GM21737 (cell line): ENCODE results near the gene PC.
"Not testable (repeated sequence)": the region's sequence is repeated elsewhere in the genome, so short reads cannot be mapped to it uniquely, and the experiment has no call there.

ENCODE experiments used
- ATAC-seq: cut with Tn5 transposase; IDR thresholded peaks from one replicate; pipeline ENCODE4 v1.9.1; 2021; ENCODE audit warnings: mild to moderate bottlenecking, moderate library complexity; ENCODE audit not compliant: unreplicated experiment

PC gene, protein sequence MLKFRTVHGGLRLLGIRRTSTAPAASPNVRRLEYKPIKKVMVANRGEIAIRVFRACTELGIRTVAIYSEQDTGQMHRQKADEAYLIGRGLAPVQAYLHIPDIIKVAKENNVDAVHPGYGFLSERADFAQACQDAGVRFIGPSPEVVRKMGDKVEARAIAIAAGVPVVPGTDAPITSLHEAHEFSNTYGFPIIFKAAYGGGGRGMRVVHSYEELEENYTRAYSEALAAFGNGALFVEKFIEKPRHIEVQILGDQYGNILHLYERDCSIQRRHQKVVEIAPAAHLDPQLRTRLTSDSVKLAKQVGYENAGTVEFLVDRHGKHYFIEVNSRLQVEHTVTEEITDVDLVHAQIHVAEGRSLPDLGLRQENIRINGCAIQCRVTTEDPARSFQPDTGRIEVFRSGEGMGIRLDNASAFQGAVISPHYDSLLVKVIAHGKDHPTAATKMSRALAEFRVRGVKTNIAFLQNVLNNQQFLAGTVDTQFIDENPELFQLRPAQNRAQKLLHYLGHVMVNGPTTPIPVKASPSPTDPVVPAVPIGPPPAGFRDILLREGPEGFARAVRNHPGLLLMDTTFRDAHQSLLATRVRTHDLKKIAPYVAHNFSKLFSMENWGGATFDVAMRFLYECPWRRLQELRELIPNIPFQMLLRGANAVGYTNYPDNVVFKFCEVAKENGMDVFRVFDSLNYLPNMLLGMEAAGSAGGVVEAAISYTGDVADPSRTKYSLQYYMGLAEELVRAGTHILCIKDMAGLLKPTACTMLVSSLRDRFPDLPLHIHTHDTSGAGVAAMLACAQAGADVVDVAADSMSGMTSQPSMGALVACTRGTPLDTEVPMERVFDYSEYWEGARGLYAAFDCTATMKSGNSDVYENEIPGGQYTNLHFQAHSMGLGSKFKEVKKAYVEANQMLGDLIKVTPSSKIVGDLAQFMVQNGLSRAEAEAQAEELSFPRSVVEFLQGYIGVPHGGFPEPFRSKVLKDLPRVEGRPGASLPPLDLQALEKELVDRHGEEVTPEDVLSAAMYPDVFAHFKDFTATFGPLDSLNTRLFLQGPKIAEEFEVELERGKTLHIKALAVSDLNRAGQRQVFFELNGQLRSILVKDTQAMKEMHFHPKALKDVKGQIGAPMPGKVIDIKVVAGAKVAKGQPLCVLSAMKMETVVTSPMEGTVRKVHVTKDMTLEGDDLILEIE

DNA sequence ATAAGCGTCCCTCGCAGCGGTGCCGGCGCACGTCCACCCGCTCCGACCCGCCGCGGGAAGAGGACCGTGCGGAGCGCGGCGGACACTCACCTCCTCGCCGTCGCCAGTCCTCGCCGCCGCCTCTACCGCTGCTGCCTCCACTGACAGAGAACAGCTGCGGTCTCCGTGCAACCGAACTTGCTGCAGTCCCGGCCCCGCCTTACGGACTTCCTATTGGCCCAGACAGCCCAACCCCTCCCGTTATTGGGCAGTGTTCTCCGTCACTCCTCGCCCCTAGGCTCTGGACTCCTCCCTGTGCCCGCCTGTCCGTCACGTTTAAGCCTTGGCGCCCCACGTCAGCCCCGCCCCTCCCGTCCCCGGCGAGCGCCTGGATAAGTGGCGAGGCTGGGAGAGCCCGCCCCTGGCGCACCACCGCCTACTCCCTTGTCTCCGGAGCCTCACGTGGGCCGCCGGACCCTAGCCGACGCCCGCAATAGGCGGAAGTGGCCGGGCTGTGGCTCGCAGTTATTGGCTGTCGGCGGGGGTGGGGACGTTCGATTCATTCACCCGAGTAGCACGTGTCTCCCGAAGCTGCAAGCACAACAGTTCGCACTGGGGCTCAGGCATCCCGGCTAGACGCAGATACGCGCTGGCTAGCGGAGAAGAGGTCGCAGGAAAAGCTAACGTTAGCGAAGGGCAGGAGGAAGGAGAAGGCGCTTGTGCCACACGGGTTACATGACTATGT lies at the start of gene PC:
Gene PC (minus strand): TSS at position 152 of the 724 bp plus-strand sequence. CDS start 86,224 bp downstream, outside the sequence.
- peak; percentile 96 for ATAC-seq

GRCh38 chr11:67007126-67007525 lies 48.9 kb upstream of the PC start:
- ATAC-seq: no peak

- no peak for ATAC-seq
Observed at GRCh38 chr11:67006029-67006884, 48.1 kb upstream of the PC start.

DNA sequence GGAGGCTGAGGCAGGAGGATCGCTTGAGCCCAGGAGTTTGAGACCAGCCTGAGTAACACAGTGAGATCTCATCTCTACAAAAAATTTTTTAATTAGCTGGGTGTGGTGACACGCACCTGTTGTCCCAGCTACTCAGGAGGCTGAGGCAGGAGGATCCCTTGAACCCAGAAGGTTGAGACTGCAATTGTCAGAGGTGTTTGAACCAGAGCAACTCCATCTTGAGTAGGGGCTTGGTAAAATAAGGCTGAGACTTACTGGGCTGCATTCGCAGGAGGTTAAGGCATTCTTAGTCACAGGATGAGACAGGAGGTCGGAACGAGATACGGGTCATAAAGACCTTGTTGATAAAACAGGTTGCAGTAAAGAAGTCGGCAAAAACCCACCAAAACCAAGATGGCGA lies 47.0 kb upstream of the PC start:
- not testable (repeated sequence) for ATAC-seq

DNA sequence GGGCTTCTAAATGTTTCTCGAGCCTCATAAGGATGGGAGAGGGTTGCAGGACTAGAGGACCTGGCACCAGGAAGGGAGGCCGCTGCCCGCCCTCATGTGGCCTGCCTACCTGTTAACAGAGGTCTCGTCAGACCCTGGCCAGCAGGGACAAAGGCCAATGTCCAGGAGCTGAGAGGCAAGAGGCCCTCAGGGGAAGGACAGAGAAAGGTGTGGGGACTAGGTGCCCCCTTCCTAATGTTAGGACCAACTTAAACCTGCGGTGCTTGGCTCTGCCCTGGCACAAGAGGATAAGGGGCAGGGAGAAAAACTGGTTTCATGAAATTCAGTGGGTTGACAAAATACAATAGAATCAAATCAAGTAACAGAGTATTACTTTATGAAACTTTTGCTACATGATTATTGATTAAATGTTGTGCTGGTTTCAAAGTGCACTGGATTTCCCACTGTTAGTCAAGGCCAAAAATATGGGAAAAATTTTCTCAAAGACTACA lies 44.8 kb upstream of the PC start:
- no peak for ATAC-seq

DNA sequence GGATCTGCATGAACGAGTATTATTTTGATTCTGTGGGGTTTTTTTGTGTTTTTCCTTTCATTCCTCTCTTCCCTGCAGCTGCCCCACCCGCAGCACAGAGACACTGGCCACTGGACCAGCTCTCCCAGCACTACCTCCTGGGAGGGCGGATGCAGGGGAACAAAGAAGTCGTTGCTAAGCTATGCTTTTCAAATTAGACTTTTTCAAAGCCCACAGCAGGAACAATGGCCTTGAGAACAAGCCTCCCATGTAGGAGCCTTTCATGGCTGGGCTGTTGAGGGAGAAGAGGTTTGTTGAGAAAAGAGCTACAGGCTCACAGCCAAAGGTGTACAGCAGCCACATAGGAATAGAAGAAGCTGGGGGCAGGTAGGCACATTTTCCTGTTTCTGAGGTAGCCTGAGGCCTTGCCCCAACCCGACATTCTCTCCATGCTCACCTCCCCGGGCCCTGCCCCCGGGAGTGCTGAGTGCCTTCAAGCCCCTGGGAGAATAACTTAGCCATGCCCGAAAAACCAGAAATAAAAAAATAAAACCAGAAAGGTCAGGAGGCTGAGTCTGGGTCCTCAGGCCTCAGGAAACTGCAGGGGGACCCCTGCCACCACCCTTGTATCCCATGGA lies 44.2 kb upstream of the PC start:
- ATAC-seq: no peak

DNA sequence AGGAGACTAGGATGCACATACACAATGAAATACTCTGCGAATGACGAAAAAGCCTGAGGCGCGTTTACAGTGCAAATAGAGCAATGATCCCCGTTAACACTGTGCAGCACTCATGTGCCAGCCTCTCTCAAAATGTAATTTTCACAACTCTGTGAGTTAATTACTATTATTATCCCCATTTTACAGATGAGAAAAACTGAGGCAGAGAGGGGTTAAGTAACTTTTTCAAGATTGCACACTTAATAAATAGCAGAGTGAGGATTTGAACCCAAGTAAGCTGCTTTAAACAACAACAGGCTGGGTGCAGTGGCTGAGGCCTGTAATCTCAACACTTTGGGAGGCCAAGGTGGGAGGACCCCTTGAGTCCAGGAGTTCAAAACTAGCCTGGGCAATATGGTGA lies 43.1 kb upstream of the PC start:
- ATAC-seq: no peak

DNA sequence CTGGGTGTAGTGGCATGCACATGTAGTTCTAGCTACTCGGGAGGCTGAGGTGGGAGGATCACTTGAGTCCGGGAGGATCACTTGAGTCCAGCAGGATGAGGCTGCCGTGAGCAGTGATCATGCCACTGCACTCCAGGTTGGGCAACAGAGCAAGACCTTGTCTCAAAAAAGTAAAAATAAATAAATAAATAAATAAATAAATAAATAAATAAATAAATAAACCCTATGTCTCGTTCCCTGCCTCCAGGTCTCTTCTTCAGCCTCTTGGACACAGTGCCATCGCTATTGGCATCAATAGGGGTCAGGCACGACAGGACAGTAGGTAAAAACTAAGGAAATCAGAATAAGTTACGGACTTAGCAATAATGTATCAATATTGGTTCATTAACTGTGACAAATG lies 41.4 kb upstream of the PC start:
- ATAC-seq: no peak

- ATAC-seq: no peak
Observed at GRCh38 chr11:66996609-66997273, 38.6 kb upstream of the PC start.

- no peak for ATAC-seq
Observed at GRCh38 chr11:66992041-66992440, 33.9 kb upstream of the PC start.

- not testable (repeated sequence) for ATAC-seq
Observed at GRCh38 chr11:66989360-66989759, 31.2 kb upstream of the PC start.

DNA sequence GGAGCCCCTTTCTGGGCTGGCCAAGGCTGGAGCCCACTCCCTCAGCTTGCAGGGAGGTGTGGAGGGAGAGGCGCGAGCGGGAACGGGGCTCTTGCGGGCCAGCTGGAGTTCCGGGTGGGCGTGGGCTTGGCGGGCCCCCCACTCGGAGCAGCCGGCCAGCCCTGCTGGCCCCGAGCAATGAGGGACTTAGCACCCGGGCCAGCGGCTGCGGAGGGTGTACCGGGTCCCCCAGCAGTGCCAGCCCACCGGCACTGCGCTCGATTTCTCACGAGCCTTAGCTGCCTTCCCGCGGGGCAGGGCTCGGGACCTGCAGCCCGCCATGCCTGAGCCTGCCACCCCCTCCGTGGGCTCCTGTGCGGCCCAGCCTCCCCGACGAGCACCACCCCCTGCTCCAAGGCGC lies 30.6 kb upstream of the PC start:
- not testable (repeated sequence) for ATAC-seq

GRCh38 chr11:66987924-66988637 lies 29.9 kb upstream of the PC start:
- ATAC-seq: no peak

- ATAC-seq: no peak
Observed at GRCh38 chr11:66987158-66987620, 29.0 kb upstream of the PC start.

DNA sequence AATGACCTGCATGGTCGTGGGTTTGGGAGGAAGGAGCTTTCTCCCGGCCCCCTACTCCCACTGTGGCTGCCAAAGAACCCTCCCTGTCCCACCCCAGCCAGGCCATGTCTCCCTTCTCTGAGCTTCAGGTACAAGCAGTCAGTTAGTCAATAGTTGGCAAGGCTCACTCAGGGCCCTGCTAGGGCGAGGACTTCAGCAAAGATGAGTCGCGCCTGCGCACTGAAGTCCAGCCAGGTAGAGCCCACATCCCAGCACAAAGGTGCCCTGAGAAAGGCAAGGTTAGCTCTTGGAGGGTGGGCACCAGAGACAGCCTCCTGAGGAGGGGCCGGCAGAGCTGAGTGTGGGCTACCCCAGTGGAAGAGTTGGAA lies 28.0 kb upstream of the PC start:
- ATAC-seq: no peak

GRCh38 chr11:66985508-66986177 lies 27.5 kb upstream of the PC start:
- ATAC-seq: no peak

GRCh38 chr11:66983275-66983924 lies 25.2 kb upstream of the PC start:
- no peak for ATAC-seq
